ENCODE measurements around the gene CSF1.
"Not testable (repeated sequence)": the region's sequence is repeated elsewhere in the genome, so short reads cannot be mapped to it uniquely, and the experiment has no call there.

The CSF1 gene

DNA sequence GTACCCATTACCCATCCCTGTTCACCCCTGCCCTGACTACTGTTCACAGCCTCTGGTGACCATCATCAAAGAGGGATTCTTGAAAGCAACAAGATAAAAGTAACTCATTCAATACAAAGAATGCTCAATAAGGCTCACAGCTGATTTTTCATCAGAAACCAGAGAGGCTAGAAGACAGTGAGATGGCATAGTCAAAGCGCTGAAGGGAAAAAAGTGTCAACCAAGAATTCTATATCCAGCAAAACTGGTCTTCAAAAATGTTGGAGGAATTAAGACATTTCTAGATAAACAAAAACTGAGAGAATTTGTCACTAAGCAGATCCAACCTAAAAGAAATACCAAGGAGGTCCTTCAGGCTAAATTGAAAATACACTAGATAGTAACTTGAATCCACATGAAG is 27.1 kb downstream of the CSF1 start:
- no peak for DNase-seq (ENCODE audit: low read depth)

- DNase-seq (ENCODE audit: low read depth), result no peak
Measured at GRCh38 chr1:109938556-109938955, 27.9 kb downstream of the CSF1 start.

- DNase-seq (ENCODE audit: low read depth), result no peak
Measured at GRCh38 chr1:109942434-109942833, 31.8 kb downstream of the CSF1 start.

- no peak for DNase-seq (ENCODE audit: low read depth)
Measured at GRCh38 chr1:109944541-109944940, 33.9 kb downstream of the CSF1 start.

- DNase-seq (ENCODE audit: low read depth), result no peak
Measured at GRCh38 chr1:109946511-109946910, 35.9 kb downstream of the CSF1 start.

GRCh38 chr1:109947582-109948284 is 37.1 kb downstream of the CSF1 start:
- DNase-seq (ENCODE audit: low read depth), result no peak

GRCh38 chr1:109948285-109948630 is 37.6 kb downstream of the CSF1 start:
- no peak for DNase-seq (ENCODE audit: low read depth)

GRCh38 chr1:109950038-109950437 is 39.4 kb downstream of the CSF1 start:
- DNase-seq (ENCODE audit: low read depth), result no peak

DNA sequence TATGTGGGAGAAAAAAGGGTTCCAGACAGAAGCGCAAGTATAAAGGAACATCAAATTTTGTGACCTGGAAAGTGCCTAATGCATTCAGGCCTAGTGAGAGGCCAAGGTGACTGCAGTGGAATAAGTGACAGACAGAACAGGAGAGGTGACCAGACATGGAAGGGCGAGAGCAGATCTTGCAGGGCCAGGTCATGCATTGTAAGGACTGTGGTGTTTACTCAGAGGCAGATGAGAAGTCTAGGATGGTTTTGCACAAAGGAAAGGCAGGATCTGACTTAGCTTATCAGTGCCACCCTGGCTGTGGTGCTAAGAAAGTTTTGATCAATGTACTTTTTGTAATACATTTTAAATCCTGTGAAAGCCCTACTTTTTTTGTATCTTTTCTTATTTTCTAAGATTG is 39.9 kb downstream of the CSF1 start:
- no peak for DNase-seq (ENCODE audit: low read depth)

- DNase-seq (ENCODE audit: low read depth), result not testable (repeated sequence)
Measured at GRCh38 chr1:109951501-109951900, 40.9 kb downstream of the CSF1 start.

- no peak for DNase-seq (ENCODE audit: low read depth)
Measured at GRCh38 chr1:109954041-109954512, 43.4 kb downstream of the CSF1 start.

- no peak for DNase-seq (ENCODE audit: low read depth)
Measured at GRCh38 chr1:109959632-109959973, 49.0 kb downstream of the CSF1 start.

- DNase-seq (ENCODE audit: low read depth), result no peak
Measured at GRCh38 chr1:109959974-109960744, 49.5 kb downstream of the CSF1 start.

DNA sequence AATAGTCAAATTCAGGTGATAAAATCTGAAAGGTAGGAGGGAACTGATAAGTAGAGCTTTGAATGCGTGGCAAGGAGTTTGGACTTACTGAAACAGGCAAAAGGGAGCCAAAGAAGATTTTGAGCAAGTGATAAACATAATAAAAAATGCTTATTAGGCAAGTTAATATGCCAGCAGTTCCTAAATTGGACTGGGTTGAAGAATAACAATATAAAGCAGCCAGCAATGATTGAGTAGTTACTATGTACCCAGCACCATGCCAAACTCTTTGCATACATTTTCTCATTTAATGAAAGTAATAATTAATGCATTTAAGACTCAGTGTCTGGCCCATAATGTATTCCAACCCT is 50.1 kb downstream of the CSF1 start:
- DNase-seq (ENCODE audit: low read depth), result no peak

GRCh38 chr1:109963864-109964263 is 53.2 kb downstream of the CSF1 start:
- DNase-seq (ENCODE audit: low read depth), result no peak

GRCh38 chr1:109969146-109969829 is 58.6 kb downstream of the CSF1 start:
- no peak for DNase-seq (ENCODE audit: low read depth)

DNA sequence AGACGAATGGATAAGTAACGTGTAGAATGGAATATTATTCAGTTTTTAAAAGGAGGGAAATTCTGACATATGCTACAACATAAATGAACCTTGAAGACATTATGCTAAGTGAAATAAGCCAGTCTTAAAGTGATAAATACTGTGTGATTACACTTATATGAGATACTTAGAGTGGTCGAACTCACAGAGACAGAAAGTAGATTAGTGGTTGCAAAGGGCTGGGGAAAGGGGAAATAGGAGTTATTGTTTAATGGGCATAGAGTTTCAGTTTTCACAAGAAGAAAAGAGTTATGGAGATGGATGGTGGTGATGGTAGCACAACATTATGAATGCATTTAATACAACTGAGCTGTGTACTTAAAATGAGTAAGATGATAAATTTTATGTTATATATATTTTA is 59.3 kb downstream of the CSF1 start:
- DNase-seq (ENCODE audit: low read depth), result no peak

- no peak for DNase-seq (ENCODE audit: low read depth)
Measured at GRCh38 chr1:109971559-109971958, 60.9 kb downstream of the CSF1 start.

- DNase-seq (ENCODE audit: low read depth), result no peak
Measured at GRCh38 chr1:109974191-109974590, 63.5 kb downstream of the CSF1 start.

DNA sequence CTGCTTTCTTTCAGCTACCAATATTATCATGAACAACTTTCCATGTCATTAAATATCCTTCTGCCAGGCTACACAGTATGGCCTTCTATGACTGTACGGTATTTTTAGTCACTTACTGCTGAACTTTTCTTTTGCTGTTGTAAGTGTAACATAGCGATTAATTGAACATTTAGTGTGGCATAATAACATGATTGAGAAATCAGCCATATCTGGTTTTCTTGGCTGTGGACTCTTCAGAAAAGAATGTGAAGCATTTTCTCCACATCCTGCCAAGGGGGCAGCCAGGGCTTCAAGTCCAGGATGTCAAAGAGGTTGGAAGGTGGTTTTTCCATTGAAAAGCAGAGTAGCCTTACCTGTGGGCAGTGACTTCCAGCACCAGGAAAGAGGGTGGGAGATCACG is 65.1 kb downstream of the CSF1 start:
- DNase-seq (ENCODE audit: low read depth), result no peak

DNA sequence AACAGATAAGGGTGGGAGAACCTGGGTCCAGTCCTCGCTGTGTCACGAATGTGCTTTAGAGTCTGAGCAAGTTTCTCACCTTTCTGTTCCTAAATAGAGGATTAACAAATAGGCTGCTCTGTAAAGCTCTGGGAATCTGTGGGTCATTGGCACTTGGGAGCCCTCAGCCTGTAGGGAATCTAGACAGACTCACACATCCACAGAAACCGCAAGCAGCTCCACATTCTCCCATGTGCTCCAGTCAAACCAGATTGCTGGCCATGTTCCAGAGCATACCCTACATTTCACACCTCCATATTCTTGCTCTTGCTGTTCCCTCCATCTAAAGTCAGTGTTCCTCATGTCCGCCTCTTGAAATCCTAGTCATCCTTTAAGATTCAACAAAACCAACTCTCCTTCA is 66.1 kb downstream of the CSF1 start:
- DNase-seq (ENCODE audit: low read depth), result no peak

GRCh38 chr1:109977225-109977624 is 66.6 kb downstream of the CSF1 start:
- no peak for DNase-seq (ENCODE audit: low read depth)

DNA sequence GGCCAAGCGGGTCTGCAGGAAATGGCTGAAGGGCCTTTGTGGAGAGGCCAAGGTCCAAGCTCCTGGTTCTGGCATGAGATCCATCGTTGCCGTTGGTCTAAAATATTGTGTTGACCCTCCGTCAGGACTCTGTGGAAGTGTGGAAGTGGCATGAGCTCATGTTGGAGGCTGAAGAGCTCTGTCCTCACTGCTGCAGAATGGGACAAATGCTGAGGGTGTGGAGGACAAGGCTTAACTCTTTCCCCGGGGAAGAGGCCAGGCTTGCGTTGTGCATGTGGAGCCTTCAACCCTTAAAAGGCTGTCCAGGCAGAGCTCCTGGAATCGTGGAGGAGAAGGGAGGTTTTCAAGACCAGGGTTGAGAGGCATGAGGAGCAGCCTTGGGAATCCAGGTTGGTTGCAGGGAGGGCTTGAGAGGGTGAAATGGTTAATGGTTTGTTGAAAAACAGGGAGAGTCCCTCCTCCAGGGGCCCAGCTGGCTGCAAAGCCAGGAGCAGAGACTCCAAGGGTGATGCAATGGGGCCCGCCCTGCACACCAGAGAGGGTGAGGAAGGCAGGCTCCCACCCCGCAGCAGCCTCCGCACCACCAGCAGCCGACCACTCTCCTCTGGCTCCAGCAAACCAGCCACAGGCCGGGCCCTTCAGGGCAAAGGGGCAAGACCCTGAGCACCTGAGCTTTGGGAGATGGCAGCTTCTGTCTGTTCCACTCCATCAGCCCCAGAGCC is 67.2 kb downstream of the CSF1 start:
- no peak for DNase-seq (ENCODE audit: low read depth)

Data from T follicular helper cell (primary cell).